Activated T-cell treated with anti-CD3 and anti-CD28 coated beads, Interleukin-2, amount 50 U/mL, for 24 hours (primary cell): ENCODE results near the gene ANKRD34A.

ENCODE experiments used
- DNase-seq: peaks from one replicate; pipeline ENCODE4 v3.0.0-alpha.2; 2020
- H3K27ac Mint-ChIP-seq: 2 replicates; pipeline ENCODE4 v1.8.0; 2020; ENCODE audit warnings: mild to moderate bottlenecking, mixed read lengths
- H3K27me3 Mint-ChIP-seq: 2 replicates; pipeline ENCODE4 v1.8.0; 2020; ENCODE audit warnings: mixed read lengths
- H3K36me3 Mint-ChIP-seq: 2 replicates; pipeline ENCODE4 v1.8.0; 2020; ENCODE audit warnings: low read depth, mixed read lengths
- H3K4me1 Mint-ChIP-seq: 2 replicates; pipeline ENCODE4 v1.8.0; 2020; ENCODE audit warnings: low read depth, mixed read lengths
- H3K4me3 Mint-ChIP-seq: 2 replicates; pipeline ENCODE4 v1.8.0; 2020; ENCODE audit warnings: mild to moderate bottlenecking, moderate library complexity, mixed read lengths
- H3K9me3 Mint-ChIP-seq: 2 replicates; pipeline ENCODE4 v1.8.0; 2020; ENCODE audit warnings: mixed read lengths

Gene ANKRD34A

DNA sequence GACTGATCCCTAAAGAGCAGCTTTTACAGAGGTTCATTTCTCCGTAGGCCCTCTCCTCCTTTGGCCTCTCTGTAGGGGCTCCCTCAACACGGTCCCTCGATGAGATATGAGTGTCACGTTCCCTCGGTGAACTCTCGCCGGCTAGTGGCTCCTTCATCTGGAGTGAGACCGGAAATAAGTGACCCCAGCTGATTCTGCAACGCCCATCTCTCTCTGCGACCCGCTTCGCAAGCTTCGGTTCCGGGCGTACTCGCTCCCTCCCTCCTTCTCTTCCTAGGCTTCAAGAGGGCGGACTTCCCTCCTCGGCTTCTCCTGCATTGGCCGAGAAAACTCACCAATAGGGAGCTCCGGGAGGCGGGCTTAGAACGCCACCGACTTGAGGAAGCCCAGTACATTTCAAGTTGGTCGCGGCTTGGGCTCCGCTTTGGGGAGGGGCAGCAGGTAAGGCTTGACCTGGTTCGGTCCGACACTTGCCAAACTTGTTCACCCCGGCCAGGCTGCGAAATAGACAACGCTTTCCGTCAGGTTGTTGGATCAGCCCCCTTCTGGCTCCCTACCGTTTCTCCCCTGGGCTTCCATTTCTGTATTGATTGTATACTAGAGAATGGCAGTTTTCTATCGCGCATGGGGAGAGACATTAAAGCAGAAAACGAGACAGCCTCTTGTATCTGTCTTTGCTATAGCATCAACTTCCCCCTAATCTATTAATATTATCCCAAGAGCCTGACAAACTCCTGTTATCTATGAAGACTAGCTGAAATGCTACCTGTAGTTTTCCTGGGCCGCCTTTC is at the start of gene ANKRD34A, which contains the start of gene POLR3GL:
Gene ANKRD34A (minus strand): TSS at position 248 of the 791 bp plus-strand sequence. CDS start 2,816 bp downstream, outside the sequence.
Gene POLR3GL (plus strand): TSS at position 363 of the 791 bp plus-strand sequence. CDS start 10,176 bp downstream, outside the sequence.
- peaks cover 4% of the 10 kb centered on the region for H3K9me3 Mint-ChIP-seq
- peak; percentile 90 for DNase-seq
- peaks cover 32% of the 10 kb centered on the region for H3K36me3 Mint-ChIP-seq
- peaks cover 63% of the 10 kb centered on the region for H3K4me1 Mint-ChIP-seq
- H3K27me3 Mint-ChIP-seq, result no peaks in the 10 kb centered on the region
- H3K4me3 Mint-ChIP-seq, result peak within 1 kb of the TSS; percentile 96
- peak within 1 kb of the TSS; percentile 96 for H3K27ac Mint-ChIP-seq

DNA sequence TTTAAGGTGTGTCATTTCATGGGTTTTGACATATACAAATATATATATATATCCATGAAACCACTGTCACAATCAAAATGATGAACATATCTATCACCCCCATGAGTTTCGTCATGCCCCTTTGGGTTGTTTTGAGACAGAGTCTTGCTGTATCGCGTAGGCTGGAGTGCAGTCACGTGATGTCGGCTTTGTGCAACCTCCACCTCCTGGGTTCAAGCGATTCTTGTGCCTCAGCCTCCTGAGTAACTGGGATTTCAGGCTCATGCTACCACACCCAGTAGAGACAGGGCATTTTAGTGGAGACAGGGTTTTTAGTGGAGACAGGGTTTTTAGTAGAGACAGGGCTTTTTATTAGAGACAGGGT is 49.2 kb upstream of the ANKRD34A start:
- Mint-ChIP-seq H3K36me3 (no peaks in the 10 kb centered on the region), H3K27me3 (peaks cover 13% of the 10 kb centered on the region), H3K4me3 (no peak overlapping the region), H3K4me1 (peaks cover 7% of the 10 kb centered on the region), H3K9me3 (no peaks in the 10 kb centered on the region), H3K27ac (no peak overlapping the region)
- DNase-seq, result no peak

DNA sequence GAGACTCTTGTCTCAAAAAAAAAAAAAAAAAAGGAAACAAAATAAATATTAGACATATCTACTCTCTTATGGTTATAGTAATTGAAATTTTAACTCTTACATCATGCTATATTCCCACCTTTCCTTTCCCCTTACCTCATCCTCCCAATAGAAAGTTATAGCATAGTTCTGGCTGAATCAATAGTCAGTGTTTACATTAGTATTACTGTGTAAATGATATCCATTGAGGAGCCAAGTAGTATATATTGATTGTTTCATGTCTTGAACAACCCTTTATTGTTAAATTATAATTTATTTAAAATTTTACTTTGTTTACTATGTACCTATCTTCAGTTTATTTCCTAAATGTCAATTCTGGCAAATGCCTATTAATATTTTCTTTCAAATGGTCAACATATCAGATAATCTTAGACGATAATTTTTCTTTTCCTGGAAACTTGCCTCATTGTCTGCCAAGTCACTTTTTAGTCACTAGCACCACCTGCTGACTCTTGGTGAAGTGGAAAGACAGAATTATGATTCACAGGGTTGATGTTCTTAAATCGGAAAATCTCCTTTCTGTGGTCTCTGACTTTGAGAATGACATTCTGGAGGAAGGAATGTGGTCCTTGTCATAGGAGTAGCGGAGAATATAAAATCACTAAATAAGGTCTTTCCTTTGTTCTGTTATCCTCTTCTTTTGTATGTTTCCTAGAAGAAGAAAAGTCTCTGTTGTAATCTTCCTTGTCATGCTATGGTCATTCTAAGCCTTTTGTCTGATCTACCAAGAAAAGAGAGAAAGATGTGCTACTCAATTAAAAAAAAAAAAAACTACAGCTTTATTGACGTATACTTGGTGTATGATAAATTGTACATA is 48.6 kb upstream of the ANKRD34A start:
- H3K4me1 Mint-ChIP-seq, result peaks cover 7% of the 10 kb centered on the region
- no peak for DNase-seq
- no peak overlapping the region for H3K4me3 Mint-ChIP-seq
- H3K9me3 Mint-ChIP-seq, result no peaks in the 10 kb centered on the region
- peak overlapping the region; percentile 74 for H3K27ac Mint-ChIP-seq
- H3K27me3 Mint-ChIP-seq, result peaks cover 7% of the 10 kb centered on the region
- no peaks in the 10 kb centered on the region for H3K36me3 Mint-ChIP-seq

DNA sequence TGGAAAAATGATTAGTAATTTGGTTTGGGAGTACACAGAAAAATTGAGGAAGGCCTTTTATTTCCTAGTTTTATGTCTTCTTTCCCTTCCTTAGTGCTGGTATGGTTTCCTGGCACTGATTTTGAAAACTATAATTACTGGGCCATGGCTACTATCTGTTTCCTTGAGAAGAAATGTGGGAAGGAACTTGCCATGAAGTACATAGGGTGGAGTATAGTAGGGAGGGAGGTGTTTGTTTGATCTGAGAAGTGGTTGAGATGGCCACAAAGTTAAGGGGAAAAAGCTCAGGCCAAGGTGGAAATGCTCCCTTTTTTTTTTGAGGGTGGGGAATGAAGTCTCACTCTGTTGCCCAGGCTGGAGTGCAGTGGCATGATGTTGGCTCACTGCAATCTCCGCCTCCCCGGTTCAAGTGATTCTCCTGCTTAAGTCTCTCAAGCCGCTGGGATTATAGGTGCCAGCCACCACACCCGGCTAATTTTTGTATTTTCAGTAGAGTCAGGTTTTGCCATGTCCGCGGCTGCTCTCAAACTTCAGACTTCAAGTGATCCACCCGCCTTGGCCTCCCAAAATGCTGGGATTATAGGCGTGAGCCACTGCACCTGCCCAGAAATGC is 45.9 kb upstream of the ANKRD34A start:
- Mint-ChIP-seq H3K27me3 (no peaks in the 10 kb centered on the region), H3K27ac (no peak overlapping the region), H3K36me3 (no peaks in the 10 kb centered on the region), H3K9me3 (no peaks in the 10 kb centered on the region), H3K4me1 (peaks cover 28% of the 10 kb centered on the region), H3K4me3 (no peak overlapping the region)
- no peak for DNase-seq

DNA sequence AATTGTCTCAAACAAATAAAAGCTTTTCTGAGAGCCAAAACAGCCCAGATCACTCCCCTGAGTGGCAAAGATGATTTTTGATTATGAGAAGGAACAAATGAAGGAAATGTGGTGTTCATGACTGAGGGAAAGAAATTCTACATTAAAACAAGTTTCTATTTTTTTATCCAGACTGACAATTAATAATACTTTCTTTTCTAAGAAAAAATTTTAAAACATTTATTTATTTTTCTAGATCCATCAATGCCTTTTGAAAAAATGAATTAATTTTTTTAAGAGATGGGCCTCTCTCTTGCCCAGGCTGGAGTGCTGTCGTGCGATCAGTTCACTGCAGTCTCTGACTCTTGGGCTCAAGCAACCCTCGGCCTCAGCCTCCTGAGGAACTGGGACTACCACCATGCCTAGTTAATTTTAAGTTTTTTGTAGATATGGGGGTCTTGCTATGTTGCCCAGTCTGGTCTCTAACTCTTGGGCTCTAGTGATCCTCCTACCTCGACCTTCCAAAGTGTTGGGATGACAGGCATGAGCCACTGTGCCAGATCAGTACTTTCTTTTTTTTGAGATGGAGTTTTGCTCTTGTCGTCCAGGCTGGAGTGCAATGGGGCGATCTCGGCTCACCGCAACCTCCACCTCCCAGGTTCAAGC is 43.2 kb upstream of the ANKRD34A start:
- no peak for DNase-seq
- peaks cover 38% of the 10 kb centered on the region for H3K4me1 Mint-ChIP-seq
- H3K27ac Mint-ChIP-seq, result peak overlapping the region; percentile 93
- H3K27me3 Mint-ChIP-seq, result no peaks in the 10 kb centered on the region
- H3K36me3 Mint-ChIP-seq, result no peaks in the 10 kb centered on the region
- no peak overlapping the region for H3K4me3 Mint-ChIP-seq
- H3K9me3 Mint-ChIP-seq, result no peaks in the 10 kb centered on the region

DNA sequence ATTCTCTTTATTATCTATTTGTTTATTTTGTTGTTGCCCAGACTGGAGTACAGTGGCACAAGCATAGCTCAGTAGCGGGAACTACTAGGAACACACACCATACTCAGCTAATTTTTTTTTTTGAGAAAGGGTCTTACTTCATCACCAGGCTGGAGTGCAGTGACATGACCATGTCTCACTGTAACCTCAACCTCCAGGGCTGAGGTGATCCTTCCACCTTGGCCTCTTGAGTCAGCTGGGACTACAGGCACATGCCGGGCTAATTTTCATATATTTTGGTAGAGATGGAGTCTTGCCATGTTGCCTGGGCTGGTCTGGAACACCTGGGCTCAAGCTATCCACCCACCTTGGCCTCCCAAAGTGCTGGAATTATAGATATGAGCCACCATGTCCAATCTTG is 37.3 kb upstream of the ANKRD34A start:
- H3K9me3 Mint-ChIP-seq, result no peaks in the 10 kb centered on the region
- H3K36me3 Mint-ChIP-seq, result peaks cover 2% of the 10 kb centered on the region
- peaks cover 73% of the 10 kb centered on the region for H3K4me1 Mint-ChIP-seq
- no peak overlapping the region for H3K4me3 Mint-ChIP-seq
- H3K27me3 Mint-ChIP-seq, result no peaks in the 10 kb centered on the region
- peak overlapping the region; percentile 83 for H3K27ac Mint-ChIP-seq
- no peak for DNase-seq

DNA sequence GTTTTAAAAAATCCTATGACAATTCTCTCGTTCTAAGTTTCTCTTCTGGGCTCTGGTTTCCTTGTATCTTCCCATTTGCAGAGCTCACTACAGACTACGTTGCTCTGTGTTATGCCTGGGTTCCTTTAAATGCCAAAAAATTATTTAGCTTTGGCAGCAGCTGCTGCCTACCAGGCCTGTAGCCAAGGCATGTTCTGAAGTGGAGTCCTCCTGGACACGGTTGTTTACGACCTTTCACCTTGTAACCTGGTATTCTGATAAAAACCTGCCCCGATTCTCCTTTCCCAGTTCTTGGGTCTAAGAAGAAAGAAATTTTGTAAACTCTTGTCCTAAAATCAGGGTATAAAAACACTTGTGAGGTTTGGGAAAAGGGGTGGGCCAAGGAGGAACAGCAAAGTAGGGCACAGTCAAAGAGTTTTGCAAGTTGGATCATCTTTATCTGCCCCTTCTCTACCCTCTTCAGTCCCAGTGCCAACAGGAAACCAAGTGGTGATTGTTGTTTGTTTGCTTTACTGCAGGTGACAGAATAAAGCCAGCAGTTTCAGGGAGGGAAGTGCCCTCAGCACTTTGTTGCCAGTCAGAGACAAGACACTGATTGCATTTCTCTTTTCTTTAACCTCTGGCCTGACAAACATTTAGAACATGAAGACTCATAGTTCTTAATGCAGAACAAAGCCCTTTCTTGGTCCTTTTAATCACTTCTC is 35.1 kb upstream of the ANKRD34A start:
- H3K27ac Mint-ChIP-seq, result peak overlapping the region; percentile 96
- peaks cover 61% of the 10 kb centered on the region for H3K4me1 Mint-ChIP-seq
- DNase-seq, result peak; percentile 31
- peaks cover 24% of the 10 kb centered on the region for H3K36me3 Mint-ChIP-seq
- no peaks in the 10 kb centered on the region for H3K27me3 Mint-ChIP-seq
- H3K4me3 Mint-ChIP-seq, result peak overlapping the region; percentile 62
- H3K9me3 Mint-ChIP-seq, result no peaks in the 10 kb centered on the region

DNA sequence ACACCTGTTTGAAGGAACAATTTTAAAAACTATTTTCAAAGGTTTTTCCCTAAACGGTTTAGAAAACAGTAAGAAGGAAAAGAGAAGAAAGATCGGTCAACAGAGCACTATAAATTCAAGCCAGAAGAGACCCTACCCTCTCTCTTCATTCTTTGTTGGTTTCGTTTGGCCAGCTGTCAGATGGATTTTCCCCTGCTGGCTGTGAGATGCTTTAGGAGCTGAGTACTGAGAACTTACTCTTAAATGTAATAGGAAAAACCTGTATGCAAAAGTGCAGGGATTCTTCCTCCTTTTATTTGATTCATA is 33.3 kb upstream of the ANKRD34A start:
- DNase-seq, result no peak
- Mint-ChIP-seq H3K9me3 (no peaks in the 10 kb centered on the region), H3K27me3 (no peaks in the 10 kb centered on the region), H3K4me1 (peaks cover 68% of the 10 kb centered on the region), H3K36me3 (peaks cover 42% of the 10 kb centered on the region), H3K27ac (peak overlapping the region; percentile 96), H3K4me3 (peak overlapping the region; percentile 97)

DNA sequence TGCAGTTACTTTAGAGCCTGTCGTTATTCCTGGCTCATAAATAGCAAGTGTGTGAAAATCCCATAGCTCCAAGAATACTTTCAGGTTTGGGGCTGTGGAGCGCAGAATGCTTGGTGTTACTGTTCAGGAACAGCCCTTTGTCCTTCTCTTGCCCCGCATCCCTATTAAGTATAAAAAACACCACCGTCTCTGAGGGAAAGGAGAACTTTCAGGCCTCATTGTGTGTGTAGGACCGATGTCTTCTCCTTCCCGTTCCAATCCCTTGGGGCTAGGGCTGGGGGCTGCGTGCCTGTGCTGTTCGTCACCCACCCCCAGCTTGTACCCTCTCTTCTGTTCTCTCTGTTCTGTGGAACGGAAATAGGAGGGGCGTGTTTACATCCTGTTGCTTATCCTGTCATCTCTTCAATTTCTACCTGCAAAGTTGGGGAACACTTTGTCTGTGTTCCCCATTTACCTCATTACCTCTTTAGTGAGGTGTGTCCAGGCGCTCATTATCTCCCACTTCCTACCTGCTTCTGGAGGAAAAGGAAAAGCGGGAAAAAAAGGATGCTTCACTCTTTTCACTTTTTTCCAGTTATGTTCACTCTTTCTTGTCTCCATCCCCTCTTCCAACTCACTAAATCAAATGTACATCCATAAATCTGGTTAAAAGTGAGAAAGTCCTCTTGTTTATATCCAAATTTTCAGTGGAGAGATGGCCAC is 32.8 kb upstream of the ANKRD34A start:
- H3K9me3 Mint-ChIP-seq, result no peaks in the 10 kb centered on the region
- peak overlapping the region; percentile 96 for H3K27ac Mint-ChIP-seq
- peaks cover 73% of the 10 kb centered on the region for H3K4me1 Mint-ChIP-seq
- H3K27me3 Mint-ChIP-seq, result no peaks in the 10 kb centered on the region
- DNase-seq, result peak; percentile 76
- peaks cover 47% of the 10 kb centered on the region for H3K36me3 Mint-ChIP-seq
- peak overlapping the region; percentile 97 for H3K4me3 Mint-ChIP-seq

DNA sequence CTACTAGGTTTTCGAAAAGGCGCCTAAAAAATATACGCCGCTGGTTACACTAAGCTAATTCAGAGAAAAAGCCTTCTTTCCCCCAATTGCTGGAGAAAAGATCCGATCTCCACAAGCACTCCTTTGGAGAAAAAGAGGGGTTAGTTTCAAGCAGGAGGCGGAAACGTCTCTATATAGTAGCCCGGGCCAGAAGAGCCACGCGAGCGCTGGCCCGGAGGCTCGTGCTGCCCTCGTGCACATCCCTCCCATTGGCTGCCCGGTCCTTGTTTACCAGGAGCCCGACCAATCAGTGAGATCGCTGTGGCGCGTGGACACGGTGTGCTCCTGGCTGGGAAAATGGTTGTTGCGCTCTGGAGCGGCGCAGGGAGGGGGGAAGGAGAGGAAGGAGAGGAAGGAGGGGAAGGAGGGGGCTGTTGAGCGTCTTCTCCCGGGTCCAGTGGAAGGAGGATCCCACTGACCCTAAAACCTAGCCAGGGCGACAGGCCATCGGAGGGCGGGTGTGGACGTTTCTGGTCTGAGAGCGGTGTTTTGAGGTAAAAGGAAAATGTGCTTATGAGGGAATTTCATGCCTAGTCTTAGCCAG is 32.1 kb upstream of the ANKRD34A start, which contains the start of gene TXNIP:
Gene TXNIP (minus strand): TSS at position 147 of the 583 bp plus-strand sequence. CDS start 313 bp downstream, outside the sequence.
- Mint-ChIP-seq H3K27me3 (no peaks in the 10 kb centered on the region), H3K4me3 (peak within 1 kb of the TSS; percentile 97), H3K27ac (peak within 1 kb of the TSS; percentile 96), H3K9me3 (no peaks in the 10 kb centered on the region), H3K4me1 (peaks cover 73% of the 10 kb centered on the region), H3K36me3 (peaks cover 54% of the 10 kb centered on the region)
- peak; percentile 92 for DNase-seq

DNA sequence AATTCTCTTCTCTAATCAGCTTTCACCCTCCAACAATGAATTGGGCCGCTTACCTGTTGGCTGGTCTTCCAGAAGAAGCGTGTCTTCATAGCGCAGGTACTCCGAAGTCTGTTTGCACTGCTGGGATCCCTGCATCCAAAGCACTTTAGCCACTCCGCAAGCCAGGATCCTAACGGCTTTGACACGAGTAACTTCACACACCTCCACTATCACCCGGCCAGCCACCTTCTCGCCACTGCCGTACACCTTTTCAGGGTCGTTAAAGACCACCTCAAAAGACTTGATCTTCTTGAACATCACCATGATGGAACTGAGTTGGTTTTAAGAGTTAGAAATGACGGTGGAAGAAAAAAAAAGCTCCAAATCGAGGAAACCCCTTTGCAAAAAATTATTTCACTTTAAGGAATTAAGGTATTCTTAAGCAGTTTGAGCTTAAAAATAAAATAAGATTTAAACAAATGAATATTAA is 31.6 kb upstream of the ANKRD34A start:
- peak overlapping the region; percentile 96 for H3K27ac Mint-ChIP-seq
- H3K27me3 Mint-ChIP-seq, result no peaks in the 10 kb centered on the region
- no peaks in the 10 kb centered on the region for H3K9me3 Mint-ChIP-seq
- H3K36me3 Mint-ChIP-seq, result peaks cover 55% of the 10 kb centered on the region
- H3K4me1 Mint-ChIP-seq, result peaks cover 71% of the 10 kb centered on the region
- DNase-seq, result peak; percentile 59
- H3K4me3 Mint-ChIP-seq, result peak overlapping the region; percentile 97

DNA sequence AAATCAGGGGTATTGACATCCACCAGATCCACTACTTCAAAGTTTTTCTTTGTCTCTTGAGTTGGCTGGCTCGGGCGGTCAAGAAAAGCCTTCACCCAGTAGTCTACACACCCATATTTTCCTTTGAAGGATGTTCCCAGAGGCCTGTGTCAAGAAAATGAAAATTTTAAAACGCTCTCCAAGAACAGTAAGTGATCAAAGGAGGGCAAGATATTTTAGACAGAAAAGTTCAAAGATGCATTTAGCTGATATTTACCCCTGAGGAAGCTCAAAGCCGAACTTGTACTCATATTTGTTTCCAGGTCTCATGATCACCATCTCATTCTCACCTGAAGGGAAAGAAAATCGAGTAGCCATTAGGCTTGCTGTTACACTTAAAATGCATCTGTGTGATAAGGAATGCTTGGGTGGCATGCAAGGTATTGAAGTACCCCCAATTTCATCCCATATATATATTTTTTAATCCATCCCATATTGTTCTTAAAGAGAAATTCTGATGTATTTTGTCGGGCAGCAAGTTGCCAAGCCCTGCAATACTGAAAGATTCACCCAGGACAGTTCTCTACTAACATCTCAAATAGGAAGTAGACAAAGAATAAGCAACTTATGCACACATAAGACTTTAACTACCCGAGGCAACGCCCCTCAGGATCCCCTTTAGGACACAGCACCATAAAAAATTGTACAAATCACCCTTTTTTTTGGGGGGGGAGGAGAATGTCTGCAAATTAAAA is 30.9 kb upstream of the ANKRD34A start:
- Mint-ChIP-seq H3K36me3 (peaks cover 55% of the 10 kb centered on the region), H3K4me1 (peaks cover 75% of the 10 kb centered on the region), H3K27ac (peak overlapping the region; percentile 96), H3K9me3 (no peaks in the 10 kb centered on the region), H3K4me3 (peak overlapping the region; percentile 97), H3K27me3 (no peaks in the 10 kb centered on the region)
- DNase-seq, result no peak
